Measurements from ENCODE around the gene TRAPPC8.
"Not testable (repeated sequence)": the region's sequence is repeated elsewhere in the genome, so short reads cannot be mapped to it uniquely, and the experiment has no call there.

TRAPPC8 gene

GRCh38 chr18:31876707-31877106, 66.2 kb downstream of the TRAPPC8 start:
- DNase-seq (ENCODE audit: low read depth in 2 of 3, low spot score in 2 of 3) = no peak

GRCh38 chr18:31875301-31875700, 67.6 kb downstream of the TRAPPC8 start:
- DNase-seq (ENCODE audit: low read depth in 2 of 3, low spot score in 2 of 3) = no peak

GRCh38 chr18:31863103-31863502, 79.8 kb downstream of the TRAPPC8 start:
- no peak for DNase-seq (ENCODE audit: low read depth in 2 of 3, low spot score in 2 of 3)

GRCh38 chr18:31860488-31860887, 82.4 kb downstream of the TRAPPC8 start:
- no peak for DNase-seq (ENCODE audit: low read depth in 2 of 3, low spot score in 2 of 3)

- DNase-seq (ENCODE audit: low read depth in 2 of 3, low spot score in 2 of 3) = no peak
These were observed 85.3 kb downstream of the TRAPPC8 start for GRCh38 chr18:31857526-31858106.

- DNase-seq (ENCODE audit: low read depth in 2 of 3, low spot score in 2 of 3) = no peak
These were observed 92.1 kb downstream of the TRAPPC8 start for GRCh38 chr18:31850844-31851243.

GRCh38 chr18:31840499-31840898, 102.4 kb downstream of the TRAPPC8 start:
- DNase-seq (ENCODE audit: low read depth in 2 of 3, low spot score in 2 of 3) = no peak

- DNase-seq (ENCODE audit: low read depth in 2 of 3, low spot score in 2 of 3) = no peak
These were observed 105.0 kb downstream of the TRAPPC8 start for GRCh38 chr18:31837879-31838278.

GRCh38 chr18:31835528-31836133, 107.3 kb downstream of the TRAPPC8 start:
- DNase-seq (ENCODE audit: low read depth in 2 of 3, low spot score in 2 of 3) = no peak

GRCh38 chr18:31831903-31832302, 111.0 kb downstream of the TRAPPC8 start:
- DNase-seq (ENCODE audit: low read depth in 2 of 3, low spot score in 2 of 3) = no peak

GRCh38 chr18:31830686-31831085, 112.2 kb downstream of the TRAPPC8 start:
- DNase-seq (ENCODE audit: low read depth in 2 of 3, low spot score in 2 of 3) = no peak

GRCh38 chr18:31828613-31829012, 114.3 kb downstream of the TRAPPC8 start:
- no peak for DNase-seq (ENCODE audit: low read depth in 2 of 3, low spot score in 2 of 3)

GRCh38 chr18:31826673-31827325, 116.1 kb downstream of the TRAPPC8 start:
- not testable (repeated sequence) for DNase-seq (ENCODE audit: low read depth in 2 of 3, low spot score in 2 of 3)

GRCh38 chr18:31825772-31826171, 117.2 kb downstream of the TRAPPC8 start:
- DNase-seq (ENCODE audit: low read depth in 2 of 3, low spot score in 2 of 3) = no peak

GRCh38 chr18:31821545-31822171, 121.3 kb downstream of the TRAPPC8 start:
- DNase-seq (ENCODE audit: low read depth in 2 of 3, low spot score in 2 of 3) = no peak

- no peak for DNase-seq (ENCODE audit: low read depth in 2 of 3, low spot score in 2 of 3)
These were observed 123.1 kb downstream of the TRAPPC8 start for GRCh38 chr18:31819925-31820229.

GRCh38 chr18:31819106-31819924, 123.6 kb downstream of the TRAPPC8 start:
- no peak for DNase-seq (ENCODE audit: low read depth in 2 of 3, low spot score in 2 of 3)

GRCh38 chr18:31814132-31814531, 128.8 kb downstream of the TRAPPC8 start:
- DNase-seq (ENCODE audit: low read depth in 2 of 3, low spot score in 2 of 3) = no peak

GRCh38 chr18:31810336-31811130, 132.4 kb downstream of the TRAPPC8 start:
- not testable (repeated sequence) for DNase-seq (ENCODE audit: low read depth in 2 of 3, low spot score in 2 of 3)

- not testable (repeated sequence) for DNase-seq (ENCODE audit: low read depth in 2 of 3, low spot score in 2 of 3)
These were observed 133.9 kb downstream of the TRAPPC8 start for GRCh38 chr18:31809049-31809448.

- no peak for DNase-seq (ENCODE audit: low read depth in 2 of 3, low spot score in 2 of 3)
These were observed 141.8 kb downstream of the TRAPPC8 start for GRCh38 chr18:31801078-31801477.

Measured in activated CD8-positive, alpha-beta memory T cell treated with anti-CD3 and anti-CD28 coated beads for 48 hours (primary cell).